Right lung (tissue), 5 donors: ENCODE results near the gene PTGIR. TPM values are rescaled to one million over a fixed set of nuclear protein-coding genes. Genes with fewer than 3 reads are reported as not detected.

ENCODE experiments used
- polyA plus RNA-seq, 5 donors: library from polyadenylated mRNA; unstranded; fragments of 120-200 nt; gene quantifications; one replicate each; pipeline versions ENCODE4 v1.2.1 to v1.2.3, GENCODE V29; 2013; ENCODE audit warnings: inconsistent platforms in 1 of 5, low replicate concordance in 1 of 5; ENCODE audit not compliant: insufficient read length in 5 of 5, insufficient read depth in 1 of 5

PTGIR gene
- polyA plus RNA-seq, 5 donors, result 7.6 to 13.6 (median 11.9) TPM

Other genes starting within 250 kb of the PTGIR start
- gene CCDC8, start 211.5 kb downstream of the PTGIR start, polyA plus RNA-seq, result 10 to 100 TPM; 39.7 to 63.5 (median 45.7) TPM
- 1 to 10 TPM in 1 of 5 donors, under 1 TPM in 4; 0.21 to 1.3 (median 0.72) TPM for gene PNMA8C, start 196.2 kb downstream of the PTGIR start, polyA plus RNA-seq
- 10 to 100 TPM; 11.6 to 15.8 (median 14.8) TPM for gene PNMA8A, start 153.5 kb downstream of the PTGIR start, polyA plus RNA-seq
- 1 to 10 TPM; 2.8 to 5.7 (median 4.0) TPM for gene PNMA8B, start 129.2 kb downstream of the PTGIR start, polyA plus RNA-seq
- gene CALM3, start 23.8 kb downstream of the PTGIR start, polyA plus RNA-seq, result 100 to 1,000 TPM; 341 to 478 (median 376) TPM
- 10 to 100 TPM in 2 of 5 donors, 1 to 10 TPM in 3; 6.7 to 12.3 (median 7.0) TPM for gene GNG8, start 11.1 kb upstream of the PTGIR start, polyA plus RNA-seq
- 10 to 100 TPM; 40.7 to 56.2 (median 45.9) TPM for gene DACT3, start 36.1 kb upstream of the PTGIR start, polyA plus RNA-seq
- 10 to 100 TPM; 33.7 to 59.4 (median 54.0) TPM for gene PRKD2, start 92.0 kb upstream of the PTGIR start, polyA plus RNA-seq
- gene FKRP, start 121.0 kb upstream of the PTGIR start, polyA plus RNA-seq, result 10 to 100 TPM; 20.0 to 30.4 (median 24.5) TPM
- 100 to 1,000 TPM in 1 of 5 donors, 10 to 100 TPM in 4; 62.2 to 105 (median 80.3) TPM for gene STRN4, start 121.4 kb upstream of the PTGIR start, polyA plus RNA-seq
- 100 to 1,000 TPM in 1 of 5 donors, 10 to 100 TPM in 4; 67.2 to 103 (median 73.2) TPM for gene SLC1A5, start 163.5 kb upstream of the PTGIR start, polyA plus RNA-seq
- gene AP2S1, start 225.8 kb upstream of the PTGIR start, polyA plus RNA-seq, result 100 to 1,000 TPM in 3 of 5 donors, 10 to 100 TPM in 2; 85.0 to 132 (median 108) TPM
- 10 to 100 TPM; 36.7 to 45.7 (median 41.0) TPM for gene ARHGAP35, start 235.9 kb upstream of the PTGIR start, polyA plus RNA-seq